ENCODE data around the gene LRIG2. TPM values are rescaled to one million over a fixed set of nuclear protein-coding genes. Genes with fewer than 3 reads are reported as not detected.
"Not testable (repeated sequence)": the region's sequence is repeated elsewhere in the genome, so short reads cannot be mapped to it uniquely, and the experiment has no call there.

LRIG2 gene
- total and polyA plus RNA-seq, 2 of the 4 experiments (the other 2 are of a cell fraction): 4.3 to 9.0 TPM

DNA sequence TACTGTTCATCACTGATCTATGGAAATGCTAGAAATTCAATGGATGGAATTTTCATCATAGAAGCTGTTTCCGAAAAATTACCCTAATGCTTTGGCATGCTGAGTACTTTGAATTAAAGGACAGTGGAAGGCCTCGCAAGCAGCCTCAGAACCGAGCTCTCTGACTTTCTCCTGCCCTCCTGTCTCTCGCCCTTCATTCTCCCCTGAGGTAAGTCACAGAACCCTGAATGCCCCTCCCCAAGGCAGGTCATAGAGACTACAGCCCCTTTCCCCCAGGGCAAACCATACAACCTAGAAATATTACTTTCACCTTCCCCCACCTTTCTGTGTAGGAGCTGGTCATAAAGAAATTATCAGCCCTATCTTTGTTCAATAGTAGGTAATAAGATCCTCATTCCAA is 74.8 kb downstream of the LRIG2 start:
- Histone ChIP-seq H2AK5ac (ENCODE audit: low read depth, low read length) (no peak overlapping the region), H3K27me3 (ENCODE audit: control insufficient read depth, insufficient read depth, low read length) (no peaks in the 10 kb centered on the region), H3K4ac (ENCODE audit: low read depth, low read length) (no peak overlapping the region), H2BK5ac (ENCODE audit: low read depth, low read length, poor library complexity, severe bottlenecking) (no peak overlapping the region), H3K4me2 (ENCODE audit: low read depth, low read length) (no peak overlapping the region), H3K23ac (ENCODE audit: low read depth, low read length) (no peak overlapping the region), H4K8ac (ENCODE audit: low read depth in 2 of 2, low read length in 2 of 2) (no peak overlapping the region), H3K4me1 (ENCODE audit: control insufficient read depth, insufficient read depth, low read length) (no peaks in the 10 kb centered on the region), H4K20me1 (ENCODE audit: insufficient read depth, low read length) (no peaks in the 10 kb centered on the region), H2BK20ac (ENCODE audit: low read depth, low read length) (no peak overlapping the region), H4K5ac (ENCODE audit: low read depth, low read length) (no peak overlapping the region), H3K9ac (ENCODE audit: low read depth, low read length) (no peak overlapping the region), H4K91ac (ENCODE audit: insufficient read depth, low read depth, low read length) (no peak overlapping the region), H3K56ac (ENCODE audit: extremely low read depth, insufficient read depth, low read length) (no peak overlapping the region), H3K36me3 (ENCODE audit: control insufficient read depth, insufficient read depth, low read length) (no peaks in the 10 kb centered on the region), H3K4me3 (ENCODE audit: insufficient read depth, low read depth, low read length) (no peak overlapping the region), H2AFZ (replicated peaks; ENCODE audit: low read length, poor library complexity) (no peak overlapping the region), H2BK15ac (ENCODE audit: low read depth, low read length) (no peak overlapping the region), H2AK9ac (replicated peaks; ENCODE audit: low read depth, low read length, poor library complexity) (no peak overlapping the region), H3K9me3 (ENCODE audit: control insufficient read depth, insufficient read depth, low read length) (no peaks in the 10 kb centered on the region), H3K27ac (ENCODE audit: insufficient read depth, low read length) (no peak overlapping the region), H3K79me1 (ENCODE audit: low read depth in 1 of 2, low read length in 2 of 2) (no peaks in the 10 kb centered on the region), H3K9me1 (ENCODE audit: insufficient read depth, low read length) (no peaks in the 10 kb centered on the region), H3K18ac (ENCODE audit: low read depth, low read length) (no peak overlapping the region), H3K14ac (replicated peaks; ENCODE audit: low read depth, low read length) (no peak overlapping the region), H2BK120ac (ENCODE audit: low read depth, low read length) (no peak overlapping the region)
- BruUV-seq (replicated peaks): no TSS peak
- ChIA-PET CTCF (interaction anchor here (0.8 kb wide), 1 partner anchor 816 kb away, joined by 4 read pairs; no protein-coding TSS in a partner anchor), POLR2A (ENCODE audit: unreplicated experiment) (no interaction called here)
- no peak for TF ChIP-seq SMC3 (IDR thresholded peaks at IDR 0.05; ENCODE audit: low read depth, low read length)
- TF ChIP-seq RCOR1 (IDR thresholded peaks at IDR 0.05; ENCODE audit: insufficient replicate concordance, low read length): no peak
- no peak for TF ChIP-seq MAZ (IDR thresholded peaks at IDR 0.05; ENCODE audit: borderline replicate concordance, low read depth, low read length)
- no peak for TF ChIP-seq RAD21 (IDR thresholded peaks at IDR 0.05; ENCODE audit: low read length)
- TF ChIP-seq MAFK (IDR thresholded peaks at IDR 0.05; ENCODE audit: low read depth, low read length): no peak
- TF ChIP-seq, protein P1, sequence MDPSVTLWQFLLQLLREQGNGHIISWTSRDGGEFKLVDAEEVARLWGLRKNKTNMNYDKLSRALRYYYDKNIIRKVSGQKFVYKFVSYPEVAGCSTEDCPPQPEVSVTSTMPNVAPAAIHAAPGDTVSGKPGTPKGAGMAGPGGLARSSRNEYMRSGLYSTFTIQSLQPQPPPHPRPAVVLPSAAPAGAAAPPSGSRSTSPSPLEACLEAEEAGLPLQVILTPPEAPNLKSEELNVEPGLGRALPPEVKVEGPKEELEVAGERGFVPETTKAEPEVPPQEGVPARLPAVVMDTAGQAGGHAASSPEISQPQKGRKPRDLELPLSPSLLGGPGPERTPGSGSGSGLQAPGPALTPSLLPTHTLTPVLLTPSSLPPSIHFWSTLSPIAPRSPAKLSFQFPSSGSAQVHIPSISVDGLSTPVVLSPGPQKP (IDR thresholded peaks at IDR 0.05; ENCODE audit: borderline replicate concordance, low read depth, low read length): no peak
- no peak for TF ChIP-seq BHLHE40 (IDR thresholded peaks at IDR 0.05; ENCODE audit: low read depth, low read length)
- no peak for TF ChIP-seq POLR2A (IDR thresholded peaks at IDR 0.05; ENCODE audit: low read depth, low read length)
- no peak for TF ChIP-seq NFE2L2 (IDR thresholded peaks at IDR 0.05; ENCODE audit: low read depth, low read length)
- no peak for TF ChIP-seq FOS (IDR thresholded peaks at IDR 0.05; ENCODE audit: low read depth, low read length)
- dilution Hi-C loops (cut with HindIII; ENCODE audit: low sequenced_read_pairs, unreplicated experiment) (no loop called here), intact Hi-C loops (cut with micrococcal nuclease) (loop anchor here (10.0 kb wide), 1 partner anchor 787 kb away; no protein-coding TSS in a partner anchor), in situ Hi-C loops (cut with MboI; ENCODE audit: low sequenced_read_pairs) (loop anchor here (5.0 to 25.0 kb wide), 2 partner anchors 529 to 764 kb away; partner anchors contain the start of genes AP4B1 and DCLRE1B)
- no peak for DNase-seq
- WGBS, 2 experiments (ENCODE audit: extremely low coverage in 2 of 2, insufficient read length in 1 of 2): 100% methylated on average over 1 of the region's 4 CpGs; no CpG with 5 or more reads in 1 of the 2 experiments
- ATAC-seq (ENCODE audit: low read depth): no peak

DNA sequence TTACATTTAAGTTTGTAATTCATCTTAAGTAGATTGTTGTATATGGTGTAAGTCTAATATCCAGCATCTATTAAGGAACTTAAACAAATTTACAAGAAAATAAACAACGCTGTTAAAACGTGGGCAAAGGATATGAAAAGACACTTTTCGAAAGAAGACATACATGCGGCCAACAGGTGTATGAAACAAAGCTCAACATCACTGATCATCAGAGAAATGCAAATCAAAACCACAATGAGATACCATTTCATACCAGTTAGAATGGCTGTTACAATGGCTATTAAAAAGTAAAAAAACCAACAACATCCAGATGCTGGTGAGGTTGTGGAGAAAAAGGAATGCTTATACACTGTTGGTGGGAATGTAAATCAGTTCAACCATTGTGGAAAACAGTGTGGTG is 77.5 kb downstream of the LRIG2 start:
- intact Hi-C loops (cut with micrococcal nuclease); H3K4me1 ChIP-seq (ENCODE audit: control insufficient read depth, insufficient read depth, low read length); H3K56ac ChIP-seq (ENCODE audit: extremely low read depth, insufficient read depth, low read length); H3K18ac ChIP-seq (ENCODE audit: low read depth, low read length); H4K20me1 ChIP-seq (ENCODE audit: insufficient read depth, low read length); H2BK20ac ChIP-seq (ENCODE audit: low read depth, low read length); H3K4ac ChIP-seq (ENCODE audit: low read depth, low read length); DNase-seq; H3K79me1 ChIP-seq (ENCODE audit: low read depth in 1 of 2, low read length in 2 of 2); H2AFZ ChIP-seq (replicated peaks; ENCODE audit: low read length, poor library complexity); CTCF ChIA-PET; H3K4me3 ChIP-seq (ENCODE audit: insufficient read depth, low read depth, low read length); H4K8ac ChIP-seq (ENCODE audit: low read depth in 2 of 2, low read length in 2 of 2); BruUV-seq (replicated peaks); H2AK5ac ChIP-seq (ENCODE audit: low read depth, low read length); H2BK15ac ChIP-seq (ENCODE audit: low read depth, low read length); in situ Hi-C loops (cut with MboI; ENCODE audit: low sequenced_read_pairs); H3K14ac ChIP-seq (replicated peaks; ENCODE audit: low read depth, low read length); H3K27me3 ChIP-seq (ENCODE audit: control insufficient read depth, insufficient read depth, low read length); dilution Hi-C loops (cut with HindIII; ENCODE audit: low sequenced_read_pairs, unreplicated experiment); ATAC-seq (ENCODE audit: low read depth); H3K9me1 ChIP-seq (ENCODE audit: insufficient read depth, low read length); H3K4me2 ChIP-seq (ENCODE audit: low read depth, low read length); H3K27ac ChIP-seq (ENCODE audit: insufficient read depth, low read length); H3K9me3 ChIP-seq (ENCODE audit: control insufficient read depth, insufficient read depth, low read length); H2AK9ac ChIP-seq (replicated peaks; ENCODE audit: low read depth, low read length, poor library complexity); POLR2A ChIA-PET (ENCODE audit: unreplicated experiment); H3K23ac ChIP-seq (ENCODE audit: low read depth, low read length); H3K36me3 ChIP-seq (ENCODE audit: control insufficient read depth, insufficient read depth, low read length); H4K5ac ChIP-seq (ENCODE audit: low read depth, low read length); H4K91ac ChIP-seq (ENCODE audit: insufficient read depth, low read depth, low read length); H2BK120ac ChIP-seq (ENCODE audit: low read depth, low read length); H2BK5ac ChIP-seq (ENCODE audit: low read depth, low read length, poor library complexity, severe bottlenecking); H3K9ac ChIP-seq (ENCODE audit: low read depth, low read length): not testable (repeated sequence)
- WGBS, 2 experiments (ENCODE audit: extremely low coverage in 2 of 2, insufficient read length in 1 of 2): no CpG with 5 or more reads among the region's 4 CpGs

Measured in IMR-90 (cell line).